ENCODE results near the gene KLF6. TPM values are rescaled to one million over a fixed set of nuclear protein-coding genes. Genes with fewer than 3 reads are reported as not detected.
"Not testable (repeated sequence)": the region's sequence is repeated elsewhere in the genome, so short reads cannot be mapped to it uniquely, and the experiment has no call there.

KLF6 gene
- total RNA-seq, 1 experiment from 2014 or later: 3.9 TPM

DNA sequence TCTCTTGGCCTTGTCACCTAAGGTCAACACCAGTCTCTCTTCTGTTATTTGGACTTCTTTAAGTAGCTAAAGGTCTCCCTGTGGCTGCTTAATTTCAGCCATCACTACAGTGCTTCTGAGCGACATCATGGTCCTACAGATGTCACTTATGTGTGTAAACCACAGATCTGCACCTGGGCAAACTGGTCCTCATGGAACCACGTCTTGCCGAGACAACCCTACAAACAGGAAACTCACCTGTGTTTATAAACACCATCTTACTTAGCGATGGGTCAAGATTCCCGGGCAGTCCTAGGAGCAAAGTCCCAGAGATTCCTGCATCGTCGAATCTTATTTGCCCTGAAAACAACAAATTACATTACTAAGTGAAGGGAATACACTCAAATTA is 27.8 kb downstream of the KLF6 start:
- no peak for DNase-seq (ENCODE audit: low spot score)

DNA sequence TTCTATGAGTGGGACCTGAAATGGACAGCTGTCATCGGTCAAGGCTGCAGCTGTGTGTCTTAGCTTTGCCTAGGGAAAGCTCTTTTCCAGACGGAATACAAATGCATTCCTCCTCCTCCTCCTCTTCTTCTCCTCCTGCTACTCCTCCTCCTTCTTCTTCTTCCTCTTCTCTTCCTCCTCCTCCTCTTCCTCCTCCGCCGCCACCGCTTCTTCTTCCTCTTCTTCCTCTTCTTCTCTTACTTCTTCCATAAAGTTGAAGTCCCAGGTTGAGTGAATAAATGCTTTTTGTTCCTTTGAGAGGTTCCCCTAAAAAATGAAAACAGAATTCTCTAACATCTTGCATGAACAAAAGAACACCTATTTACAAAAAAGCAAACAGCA is 28.7 kb downstream of the KLF6 start:
- DNase-seq (ENCODE audit: low spot score): no peak

DNA sequence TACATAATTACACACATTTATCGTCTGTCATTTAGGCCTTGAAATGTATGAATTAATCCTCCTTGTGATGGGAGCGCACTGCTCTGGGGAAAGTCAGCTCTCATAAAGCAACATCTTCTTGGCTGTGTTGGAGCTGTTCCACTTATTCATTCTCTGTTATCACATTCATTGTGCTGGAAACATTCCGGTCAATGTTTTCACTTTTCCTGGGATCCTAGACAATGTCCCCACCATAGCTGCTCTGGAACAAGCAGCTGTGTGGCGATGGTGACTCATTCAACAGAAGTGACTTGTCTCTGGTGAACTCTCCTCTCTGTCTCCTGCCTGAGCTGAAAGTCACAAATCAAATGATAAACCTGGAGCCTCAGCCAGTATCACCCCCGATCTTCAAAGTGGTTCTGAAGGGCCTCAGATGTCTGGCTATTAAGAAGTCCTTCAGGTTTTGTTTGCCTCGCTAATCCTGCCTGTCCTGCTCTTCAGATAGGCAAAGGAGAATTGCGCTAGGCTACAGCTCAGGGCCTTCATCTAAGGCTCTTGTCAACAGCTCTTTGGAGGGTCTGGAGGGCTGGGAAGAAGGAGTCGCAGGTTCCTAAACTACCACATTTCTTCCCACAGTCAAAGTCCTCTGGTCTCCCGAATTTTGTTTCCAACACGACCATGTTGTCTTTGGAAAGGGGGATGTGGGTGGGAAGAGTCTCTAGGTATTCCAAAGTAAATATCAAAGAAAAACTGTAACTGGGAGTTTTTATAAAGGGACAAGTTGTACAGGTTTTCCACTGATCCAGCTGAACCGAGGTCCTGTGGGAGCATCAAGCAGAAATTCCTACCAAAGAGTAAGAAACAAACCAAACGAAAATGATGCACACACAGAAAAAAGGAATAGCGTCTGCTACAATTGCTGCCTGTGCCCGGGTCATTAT is 29.3 kb downstream of the KLF6 start:
- peak; percentile 36 for DNase-seq (ENCODE audit: low spot score)

DNA sequence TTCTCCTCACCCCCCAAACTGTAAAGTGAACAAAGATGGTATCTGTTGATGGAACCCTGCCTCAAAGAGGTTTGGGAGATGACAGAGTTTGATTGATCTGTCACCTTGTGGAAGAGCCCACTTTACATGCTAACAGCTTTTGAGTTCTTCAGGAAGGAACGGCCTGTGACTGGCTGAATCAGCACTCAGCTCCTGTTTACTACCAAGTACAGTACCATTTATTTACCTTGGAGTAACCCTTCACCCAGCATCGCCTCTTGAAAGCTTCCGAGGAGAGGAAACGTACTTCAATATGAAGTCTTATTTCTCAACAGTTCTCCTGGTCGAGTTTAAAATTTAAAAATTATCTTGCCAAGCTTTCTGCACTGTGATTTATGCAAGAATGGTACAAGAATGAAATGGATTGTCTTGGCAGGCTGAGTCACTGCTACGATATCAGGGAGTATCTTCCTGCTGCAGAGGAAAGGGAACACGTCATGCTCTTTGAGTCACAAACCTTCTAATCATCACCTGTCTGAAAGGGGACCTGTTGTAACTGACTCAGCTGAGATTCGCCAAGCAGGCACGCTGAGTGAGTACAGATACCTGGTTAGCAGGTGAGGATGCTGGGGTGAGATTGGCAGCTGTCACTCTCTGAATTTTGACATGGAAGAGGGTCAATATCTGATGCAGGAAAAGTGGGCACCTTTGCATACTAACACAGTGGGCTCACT is 30.1 kb downstream of the KLF6 start:
- DNase-seq (ENCODE audit: low spot score): peak; percentile 56

DNA sequence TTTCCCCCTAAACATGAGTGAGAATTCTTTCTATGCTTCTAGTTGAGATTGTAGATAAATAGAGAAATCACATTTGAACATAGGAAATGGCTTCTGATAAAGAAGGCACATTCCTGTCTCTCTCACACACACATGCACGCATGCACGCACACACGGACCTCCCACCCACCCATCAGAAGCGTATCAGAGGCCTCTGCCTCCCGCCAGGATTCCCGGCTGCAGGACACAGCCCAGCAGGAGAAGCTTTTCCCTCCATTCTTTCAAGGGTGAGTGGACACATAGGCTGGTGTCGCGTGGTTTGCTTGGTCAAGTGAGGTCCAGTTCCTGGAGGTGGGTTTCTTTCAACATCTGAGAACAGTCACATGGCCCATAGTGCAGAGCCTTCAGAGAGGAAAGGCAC is 34.2 kb downstream of the KLF6 start:
- DNase-seq (ENCODE audit: low spot score): no peak

DNA sequence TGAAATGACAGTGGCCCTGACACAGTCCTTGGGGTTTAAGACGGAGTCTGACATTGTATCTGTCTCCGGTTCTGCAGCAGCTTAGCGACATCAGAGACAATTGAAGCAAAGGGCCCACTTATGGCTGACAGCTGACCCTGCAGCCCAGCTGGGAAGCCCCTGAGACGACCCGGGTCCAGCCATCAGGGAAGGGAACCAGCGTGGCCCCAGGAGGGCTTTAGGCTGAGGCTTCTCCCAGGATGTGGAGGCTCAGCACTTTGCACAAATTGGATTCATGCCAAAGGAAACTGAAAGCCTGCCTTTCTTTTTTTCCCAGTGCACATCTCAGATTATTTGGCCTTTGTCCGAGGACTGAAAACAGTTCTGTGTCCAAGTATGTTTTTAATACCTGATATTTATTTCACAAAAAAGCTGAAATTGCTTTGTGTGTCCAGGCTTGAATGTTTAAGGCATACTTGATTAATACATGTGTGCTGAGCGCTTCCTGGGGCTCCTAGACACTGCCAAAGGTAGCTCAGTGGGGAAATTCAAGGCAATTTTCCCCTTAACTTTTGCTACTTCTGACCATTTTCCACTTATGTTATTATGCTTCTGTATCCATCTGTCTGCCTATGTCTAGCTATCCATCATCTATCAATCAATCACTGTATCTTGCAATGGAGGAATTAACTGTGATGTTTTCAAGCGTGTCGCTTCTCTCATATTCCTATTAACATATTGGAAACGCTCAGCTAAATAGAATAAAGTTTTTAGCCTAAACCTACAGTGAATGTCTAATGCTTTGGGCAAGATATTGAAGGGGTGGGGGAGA is 34.8 kb downstream of the KLF6 start:
- no peak for DNase-seq (ENCODE audit: low spot score)

DNA sequence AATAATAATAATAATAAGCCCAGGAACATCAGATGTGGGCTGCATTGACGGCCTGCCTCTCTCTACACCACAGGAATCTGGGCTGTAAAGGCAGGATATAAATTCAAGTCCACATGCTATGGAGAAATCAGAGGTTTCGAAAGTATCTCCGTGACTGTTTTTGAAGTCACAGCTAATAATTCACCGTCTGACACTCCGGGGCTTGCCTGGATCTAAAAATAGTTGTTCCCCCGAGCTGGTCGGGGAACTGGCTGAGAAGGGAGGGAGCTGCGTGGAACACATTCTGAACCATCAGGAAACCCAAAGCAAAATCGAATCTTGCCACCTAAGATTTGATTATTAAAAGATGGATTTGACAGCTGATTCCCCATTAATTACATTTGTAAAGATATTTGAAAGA is 35.4 kb downstream of the KLF6 start:
- no peak for DNase-seq (ENCODE audit: low spot score)

DNA sequence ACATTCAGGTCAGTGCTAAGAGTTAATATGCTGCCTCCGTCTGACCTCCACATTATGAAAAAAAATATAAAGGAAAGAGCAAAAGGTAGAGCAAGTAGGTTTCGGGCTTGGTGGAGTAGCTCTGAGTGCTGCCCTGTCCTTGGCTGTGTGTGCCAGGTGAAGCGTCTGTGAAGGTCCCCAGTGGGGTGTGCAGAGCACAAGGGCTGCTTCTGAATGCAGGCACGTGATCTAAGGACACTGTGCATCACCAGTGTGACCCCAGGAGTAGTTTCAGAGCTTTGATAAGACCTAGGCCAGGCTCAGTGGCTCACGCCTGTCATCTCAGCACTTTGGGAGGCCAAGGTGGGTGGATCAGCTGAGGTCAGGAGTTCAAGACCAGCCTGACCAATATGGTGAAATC is 36.0 kb downstream of the KLF6 start:
- DNase-seq (ENCODE audit: low spot score): no peak

DNA sequence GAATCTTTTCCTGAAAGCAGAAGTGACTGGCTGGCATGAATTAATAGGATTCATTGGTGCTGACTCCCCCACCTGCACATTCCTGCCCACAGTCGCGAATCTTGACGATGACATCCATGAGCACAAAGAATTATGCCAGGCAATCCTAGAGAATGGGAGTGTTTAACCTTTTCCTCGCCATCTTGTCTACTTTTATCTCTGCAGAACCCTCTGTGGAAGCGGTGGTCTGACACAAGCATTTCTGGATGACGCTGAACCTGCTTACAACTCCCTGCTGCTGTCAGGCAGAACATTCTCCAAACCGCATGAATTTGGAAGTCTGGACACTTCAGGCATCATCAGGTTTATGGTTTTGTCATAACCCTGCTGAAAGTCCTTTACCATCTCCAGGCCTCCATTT is 36.5 kb downstream of the KLF6 start:
- DNase-seq (ENCODE audit: low spot score): no peak

DNA sequence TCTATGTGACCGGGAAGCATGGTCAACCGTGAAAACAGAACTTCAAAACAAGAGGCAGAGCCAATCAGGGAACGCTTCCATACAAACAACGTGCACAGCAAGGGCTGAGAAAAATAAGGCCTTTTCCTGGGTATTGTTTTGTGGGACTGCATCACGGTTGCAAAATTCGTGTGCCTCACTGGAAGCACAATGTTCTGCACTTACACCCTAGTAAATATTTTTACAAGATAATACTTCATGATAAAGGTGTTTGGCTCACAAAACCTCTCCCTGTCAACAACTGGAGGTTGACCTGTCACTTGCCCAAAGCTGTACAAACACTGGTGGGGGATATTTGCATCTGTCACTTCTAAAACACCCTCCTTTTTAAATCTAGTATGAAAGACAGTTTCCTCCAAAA is 37.0 kb downstream of the KLF6 start:
- DNase-seq (ENCODE audit: low spot score): no peak

DNA sequence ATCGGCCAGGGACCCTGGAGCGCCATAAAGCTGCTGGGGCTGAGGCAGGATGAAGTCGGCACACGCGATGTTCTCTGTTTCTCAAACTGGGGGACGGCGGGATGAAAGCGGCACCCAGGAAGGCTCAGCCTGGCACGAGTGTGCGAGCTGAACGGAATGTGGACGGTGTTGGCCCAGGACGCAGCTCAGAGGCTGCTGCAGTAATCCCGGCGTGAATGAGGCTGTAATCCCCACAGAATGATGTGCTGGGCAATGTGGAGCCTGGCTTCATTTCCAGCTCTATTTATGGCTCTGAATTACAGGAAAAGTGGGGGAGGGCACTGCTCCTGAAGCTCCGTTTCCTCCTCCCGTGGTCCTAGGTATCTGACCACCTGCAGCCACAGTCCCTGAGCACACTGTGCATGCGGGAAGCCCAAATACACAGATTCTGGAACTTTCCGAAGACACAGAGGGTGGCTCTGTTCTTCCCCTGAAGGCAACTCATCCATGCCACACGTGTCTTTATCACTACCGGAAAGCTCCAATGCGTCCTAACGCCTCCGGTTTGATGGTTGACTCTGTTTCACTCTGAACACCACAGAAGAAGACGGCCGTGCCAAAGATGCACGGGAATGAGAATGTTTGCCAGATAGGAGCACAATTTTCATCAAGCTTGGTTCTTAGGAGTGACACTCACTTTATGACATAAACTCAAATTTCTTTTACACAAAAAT is 37.6 kb downstream of the KLF6 start:
- DNase-seq (ENCODE audit: low spot score): no peak

DNA sequence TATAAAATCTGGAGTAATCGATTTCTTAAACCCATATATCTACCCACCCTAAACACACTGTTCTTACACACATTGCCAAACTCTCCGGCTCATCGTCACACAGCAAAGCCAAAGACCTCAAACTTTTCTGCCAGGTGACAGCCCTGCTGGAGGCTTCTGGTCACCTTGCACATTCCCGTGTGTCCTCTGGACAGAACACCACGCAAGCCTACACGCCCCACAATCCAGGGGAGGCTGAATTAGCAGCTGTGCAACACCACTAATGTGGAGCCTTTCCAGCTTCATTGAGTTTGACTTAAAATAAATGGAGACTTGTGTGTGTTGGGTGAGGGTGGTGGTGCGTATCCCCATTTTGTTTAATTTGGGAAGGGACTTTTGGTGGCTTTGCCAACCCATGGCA is 38.4 kb downstream of the KLF6 start:
- DNase-seq (ENCODE audit: low spot score): no peak

DNA sequence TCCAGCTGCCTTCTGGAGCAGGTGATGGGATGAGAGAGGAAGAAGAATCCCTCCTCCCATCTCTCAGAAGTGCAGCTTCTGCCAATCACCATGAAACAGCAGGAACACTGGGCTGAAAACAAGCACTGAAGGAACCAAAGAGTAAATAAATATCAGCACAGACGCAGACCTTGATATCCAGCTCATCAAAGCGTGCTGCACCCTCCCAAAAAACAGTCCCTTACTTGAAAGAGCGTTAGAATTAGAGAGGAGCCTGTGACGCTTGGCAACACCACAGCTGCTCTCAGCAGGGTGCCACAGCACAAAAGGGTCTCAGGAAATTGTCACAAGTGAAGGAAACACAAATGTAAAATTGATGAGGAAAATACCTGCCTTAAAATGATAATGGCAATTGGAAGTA is 39.5 kb downstream of the KLF6 start:
- DNase-seq (ENCODE audit: low spot score): no peak

DNA sequence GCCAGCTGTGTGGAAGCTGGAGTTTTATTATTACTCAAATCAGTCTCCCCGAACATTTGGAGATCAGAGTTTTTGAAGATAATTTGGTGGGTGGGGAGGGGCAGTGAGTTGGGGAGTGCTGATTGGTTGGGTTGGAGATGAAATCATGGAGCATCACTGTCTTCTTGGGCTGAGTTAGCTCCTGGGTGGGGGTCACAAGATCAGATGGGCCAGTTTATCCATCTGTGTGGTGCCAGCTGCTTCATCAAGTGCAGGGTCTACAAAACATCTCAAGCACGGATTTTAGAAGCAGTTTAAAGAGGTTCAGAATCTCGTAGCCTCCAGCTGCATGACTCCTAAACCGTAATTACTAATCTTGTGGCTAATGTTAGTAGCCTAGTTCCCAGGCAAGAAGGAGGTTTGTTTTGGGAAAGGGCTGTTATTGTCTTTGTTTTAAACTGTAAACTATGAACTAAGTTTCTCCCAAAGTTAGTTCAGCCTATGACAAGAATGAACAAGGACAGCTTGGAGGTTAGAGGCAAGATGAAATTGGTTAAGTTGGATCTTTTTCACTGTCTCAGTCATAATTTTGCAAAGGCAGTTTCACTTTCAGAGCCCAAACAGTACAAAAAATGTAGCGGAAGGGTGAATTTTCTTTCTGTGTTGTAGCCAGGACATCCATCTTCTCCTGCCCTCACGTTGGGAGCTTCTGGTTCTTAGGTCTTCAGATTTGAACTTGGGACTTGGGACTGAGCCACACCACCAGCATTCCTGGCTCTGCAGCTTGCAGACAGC is 43.1 kb downstream of the KLF6 start:
- peak; percentile 10 for DNase-seq (ENCODE audit: low spot score)

DNA sequence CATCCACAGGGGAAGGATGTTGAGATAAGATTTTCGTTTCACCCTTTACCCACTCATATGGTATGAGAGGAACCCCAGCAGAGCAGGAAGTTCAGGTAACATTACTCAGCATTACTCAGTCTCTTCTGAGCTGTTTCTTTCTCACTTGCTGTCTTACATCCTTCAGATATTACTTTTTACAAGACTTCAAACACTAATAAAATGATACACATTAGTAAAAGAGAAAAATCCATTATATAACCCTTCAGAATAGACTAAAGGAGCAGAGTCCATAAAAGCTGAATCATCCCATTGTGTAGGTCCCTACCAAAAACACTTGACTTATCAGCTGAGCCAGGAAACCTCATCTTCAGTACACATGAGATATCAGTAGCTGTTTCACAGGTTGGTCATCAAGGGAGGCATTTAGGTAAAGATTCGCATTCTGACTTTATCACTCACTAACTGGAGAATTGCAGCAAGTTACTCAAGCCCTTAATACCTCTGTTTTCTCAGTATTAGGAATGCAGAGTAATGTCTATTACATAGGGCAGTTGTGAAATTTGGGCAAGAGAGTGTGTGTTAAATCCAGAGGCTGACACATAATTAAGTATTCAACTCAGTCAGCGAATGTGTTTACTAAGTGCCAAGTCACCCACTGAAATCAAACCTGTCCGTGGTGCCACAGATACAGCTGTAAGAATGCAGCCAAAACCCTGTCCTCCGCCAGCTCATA is 44.7 kb downstream of the KLF6 start:
- peak; percentile 6 for DNase-seq (ENCODE audit: low spot score)

DNA sequence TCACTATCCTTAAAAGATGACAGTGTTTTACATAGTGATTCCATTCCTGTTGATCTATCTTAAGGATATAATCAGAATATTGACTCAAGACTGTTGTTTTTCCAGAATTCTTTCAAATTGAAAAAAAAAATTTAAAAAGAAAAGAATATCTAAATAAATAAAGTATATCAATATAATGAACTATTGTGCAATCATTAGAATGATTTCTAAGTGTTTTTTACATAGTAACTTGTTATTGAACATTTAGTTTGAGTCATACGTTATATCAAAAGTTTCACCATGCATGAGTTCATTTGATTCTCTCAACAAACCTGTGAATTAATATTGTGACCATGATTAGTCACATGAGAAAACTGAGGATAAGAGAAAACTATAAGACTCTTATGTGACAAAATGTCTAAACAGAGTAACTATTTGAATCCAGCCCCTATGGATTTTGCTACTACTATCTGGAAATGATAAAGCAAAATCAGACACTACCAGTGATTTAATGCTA is 46.1 kb downstream of the KLF6 start:
- no peak for DNase-seq (ENCODE audit: low spot score)

DNA sequence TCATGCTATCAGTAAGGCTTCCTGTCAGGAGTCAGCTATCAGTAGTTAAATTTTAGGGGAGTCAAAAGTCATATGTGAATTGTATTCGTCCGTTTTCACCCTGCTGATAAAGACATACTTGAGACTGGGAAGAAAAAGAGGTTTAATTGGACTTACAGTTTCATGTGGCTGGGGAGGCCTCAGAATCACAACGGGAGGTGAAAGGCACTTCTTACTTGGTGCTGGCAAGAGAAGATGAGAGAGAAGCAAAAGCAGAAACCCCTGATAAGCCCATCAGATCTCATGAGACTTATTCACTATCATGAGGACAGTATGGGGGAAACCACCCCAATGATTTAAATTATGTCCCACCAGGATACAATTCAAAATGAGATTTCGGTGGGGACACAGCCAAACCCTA is 47.1 kb downstream of the KLF6 start:
- DNase-seq (ENCODE audit: low spot score): no peak

DNA sequence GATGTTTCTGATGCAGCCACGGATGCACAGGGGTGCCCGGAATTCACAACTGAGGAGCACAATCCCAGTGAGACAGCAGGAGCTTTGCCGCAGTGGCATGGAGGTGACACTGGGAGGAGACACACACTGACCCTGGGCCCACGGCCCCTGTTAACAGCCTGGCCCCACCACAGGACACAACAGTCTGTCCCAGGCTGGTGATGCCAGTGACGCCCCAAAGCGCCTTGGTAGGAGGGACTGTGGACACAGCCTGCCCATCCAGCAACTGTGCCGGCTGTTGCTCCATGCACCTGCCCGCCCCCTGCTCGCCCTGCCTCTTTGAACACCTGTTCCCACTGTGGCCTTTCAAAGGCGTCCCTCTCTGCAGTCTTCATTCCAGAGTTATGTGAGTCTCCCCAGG is 49.8 kb downstream of the KLF6 start:
- no peak for DNase-seq (ENCODE audit: low spot score)

DNA sequence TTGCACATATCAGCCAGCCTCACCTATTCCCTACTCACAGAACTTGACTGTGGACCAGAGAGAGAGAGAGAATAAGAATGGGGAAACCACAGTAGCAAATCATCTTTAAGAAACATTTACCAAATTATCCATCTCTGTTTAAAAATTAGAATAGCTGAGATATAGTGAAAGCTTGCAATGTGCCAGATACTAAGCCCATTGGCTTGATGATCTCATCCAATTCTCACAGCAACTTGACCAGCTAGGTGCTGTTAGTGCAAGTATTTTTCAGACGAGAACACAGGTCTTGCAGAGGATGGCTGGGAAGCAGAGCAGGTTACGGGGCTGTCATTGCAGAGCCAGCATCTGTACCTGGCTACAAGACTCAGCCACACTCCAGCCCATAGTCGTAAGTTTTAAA is 50.9 kb downstream of the KLF6 start:
- DNase-seq (ENCODE audit: low spot score): no peak

DNA sequence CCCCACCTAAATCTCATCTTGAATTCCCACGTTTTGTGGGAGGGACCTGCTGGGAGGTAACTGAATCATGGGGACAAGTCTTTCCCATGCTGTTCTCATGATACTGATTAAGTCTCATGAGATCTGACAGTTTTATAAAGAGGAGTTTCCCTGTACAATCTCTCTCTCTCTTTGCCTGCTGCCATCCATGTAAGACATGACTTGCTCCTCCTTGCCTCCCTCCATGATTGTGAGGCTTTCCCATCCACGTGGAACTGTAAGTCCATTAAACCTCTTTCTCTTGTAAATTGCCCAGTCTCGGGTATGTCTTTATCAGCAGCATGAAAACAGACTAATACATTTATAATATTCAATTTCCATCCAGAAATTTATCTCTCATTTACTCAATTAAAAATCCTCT is 52.8 kb downstream of the KLF6 start:
- DNase-seq (ENCODE audit: low spot score): not testable (repeated sequence)
